DND-41 (cell line): ENCODE data around the gene BCL2L1.

Source experiments
- CTCF ChIP-seq: IDR thresholded peaks from 2 replicates; pipeline ENCODE4 v1.5.1; 2012; ENCODE audit warnings: borderline replicate concordance, low read length, moderate library complexity, mild to moderate bottlenecking; ENCODE audit not compliant: poor library complexity, severe bottlenecking; ENCODE audit errors: extremely low read depth
- EZH2 ChIP-seq: IDR thresholded peaks from 3 replicates; pipeline ENCODE4 v1.6.1; 2012; ENCODE audit warnings: borderline replicate concordance, low read depth, mild to moderate bottlenecking, moderate library complexity, low read length, inconsistent platforms; ENCODE audit not compliant: severe bottlenecking

DNA sequence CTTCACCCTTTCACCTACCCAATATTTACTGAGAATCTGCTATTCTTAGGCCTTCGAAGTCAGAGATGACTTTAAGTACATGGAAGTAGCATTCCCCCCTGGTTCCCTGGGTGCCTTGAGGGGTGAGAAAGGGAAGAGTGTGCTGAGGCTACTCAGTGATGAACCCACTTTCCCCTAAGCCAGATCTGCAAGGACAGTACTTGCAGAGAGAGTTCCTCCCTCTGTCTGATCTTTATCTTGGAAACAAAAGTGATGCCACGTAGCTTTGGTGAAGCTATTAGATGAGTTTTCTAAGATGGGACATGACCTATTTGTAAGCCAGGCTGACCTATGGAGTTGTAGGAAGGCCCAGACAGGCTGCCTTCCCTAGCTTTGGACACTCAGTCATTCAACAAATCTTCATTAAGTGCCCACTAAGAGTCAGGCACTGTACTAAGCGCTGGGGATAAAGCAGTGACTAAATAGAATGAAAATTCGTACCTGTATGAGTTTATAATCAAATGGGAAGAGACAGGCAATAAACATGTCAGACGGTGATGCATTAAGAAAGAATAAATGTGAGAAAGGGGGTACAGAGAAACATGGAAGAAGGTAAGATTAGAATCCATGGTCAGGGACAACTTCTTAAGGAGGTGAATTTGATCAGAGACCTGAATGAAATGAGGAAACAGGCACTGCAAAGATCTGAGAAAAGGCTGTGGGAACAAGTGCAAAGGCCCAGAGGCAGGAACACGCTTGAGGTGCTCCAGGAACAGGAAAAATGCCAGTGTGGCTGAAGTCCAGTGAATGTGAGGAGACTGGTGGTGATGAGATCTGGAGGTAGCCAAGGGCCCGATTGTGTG, 42.2 kb downstream of the BCL2L1 start:
- no peak for TF ChIP-seq CTCF
- no peak for TF ChIP-seq EZH2
